Measurements from ENCODE around the gene GRAMD1B. TPM values are rescaled to one million over a fixed set of nuclear protein-coding genes. Genes with fewer than 3 reads are reported as not detected.
A peak's percentile ranks its signal among the peaks of the same experiment; 100 is the strongest.

Gene GRAMD1B
- total RNA-seq, 2 experiments from 2014 or later = 91.6 to 91.8 TPM

GRCh38 chr11:123393312-123393927 lies 36.6 kb upstream of the GRAMD1B start:
- Mint-ChIP-seq H3K4me3 (no peak overlapping the region), H3K9me3 (no peaks in the 10 kb centered on the region), H3K27ac (peak overlapping the region; percentile 19), H3K27me3 (peaks cover 3% of the 10 kb centered on the region), H3K4me1 (peaks cover 44% of the 10 kb centered on the region), H3K36me3 (ENCODE audit: low read depth) (peaks cover 11% of the 10 kb centered on the region)
- ChIA-PET CTCF (interaction anchor here (0.6 to 2.2 kb wide), 7 partner anchors 11 to 92 kb away, joined by 3 to 9 read pairs (median 5); no protein-coding TSS in a partner anchor), POLR2A (interaction anchor here (1.1 kb wide), 1 partner anchor 13 kb away, joined by 5 read pairs; no protein-coding TSS in a partner anchor)
- DNase-seq = no peak

- Mint-ChIP-seq H3K36me3 (ENCODE audit: low read depth) (no peaks in the 10 kb centered on the region), H3K4me3 (no peak overlapping the region), H3K9me3 (no peaks in the 10 kb centered on the region), H3K4me1 (peaks cover 37% of the 10 kb centered on the region), H3K27me3 (no peaks in the 10 kb centered on the region), H3K27ac (no peak overlapping the region)
- POLR2A ChIA-PET = no interaction called here
- no peak for DNase-seq
- CTCF ChIA-PET = interaction anchor here (1.4 to 6.6 kb wide), 2 partner anchors 73 to 102 kb away, joined by 3 to 256 read pairs; no protein-coding TSS in a partner anchor
These were observed 25.4 kb upstream of the GRAMD1B start for GRCh38 chr11:123404676-123405075.

- ChIA-PET CTCF (interaction anchor here (0.6 to 6.6 kb wide), 5 partner anchors 36 to 103 kb away, joined by 3 to 256 read pairs (median 4); no protein-coding TSS in a partner anchor), POLR2A (interaction anchor here (4.3 kb wide), 1 partner anchor 23 kb away, joined by 18 read pairs; no protein-coding TSS in a partner anchor)
- peaks cover 41% of the 10 kb centered on the region for H3K4me1 Mint-ChIP-seq
- no peaks in the 10 kb centered on the region for H3K9me3 Mint-ChIP-seq
- no peak for DNase-seq
- H3K36me3 Mint-ChIP-seq (ENCODE audit: low read depth) = no peaks in the 10 kb centered on the region
- no peak overlapping the region for H3K27ac Mint-ChIP-seq
- H3K4me3 Mint-ChIP-seq = no peak overlapping the region
- no peaks in the 10 kb centered on the region for H3K27me3 Mint-ChIP-seq
These were observed 24.9 kb upstream of the GRAMD1B start for GRCh38 chr11:123405123-123405592.

DNA sequence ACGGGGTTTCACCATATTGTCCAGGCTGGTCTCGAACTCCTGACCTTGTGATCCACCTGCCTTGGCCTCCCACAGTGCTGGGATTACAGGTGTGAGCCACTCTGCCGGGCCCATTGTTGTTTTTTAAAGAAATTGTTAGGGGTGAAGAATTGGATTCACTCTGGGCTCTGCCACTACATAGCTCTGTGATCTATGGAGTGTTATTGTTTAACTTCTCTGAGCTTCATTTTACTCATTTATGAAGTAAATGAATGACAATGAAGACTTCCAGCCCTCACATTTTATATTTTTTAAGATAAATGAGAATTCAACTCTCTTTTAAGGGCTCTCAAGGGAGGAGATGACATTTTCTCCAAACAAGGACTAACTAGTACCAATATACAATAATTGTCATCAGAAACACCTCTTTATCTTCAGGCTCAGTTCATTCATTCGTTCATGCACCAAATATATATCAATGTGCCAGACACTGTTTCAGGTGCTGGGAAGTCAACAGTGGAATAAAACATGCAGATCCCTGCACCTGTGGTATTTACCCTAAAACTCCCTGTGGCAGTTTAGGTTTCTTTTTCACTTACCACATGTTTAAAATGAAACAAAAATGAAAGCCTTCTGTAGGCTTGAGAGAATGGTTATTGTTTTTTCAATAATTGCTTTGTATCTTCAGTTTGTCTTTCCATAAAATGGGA lies 23.5 kb upstream of the GRAMD1B start:
- CTCF ChIA-PET = interaction anchor here (0.7 to 6.6 kb wide), 29 partner anchors 10 to 303 kb away, joined by 3 to 256 read pairs (median 8); partner anchors contain the start of gene GRAMD1B
- H3K27ac Mint-ChIP-seq = peak overlapping the region; percentile 16
- no peaks in the 10 kb centered on the region for H3K36me3 Mint-ChIP-seq (ENCODE audit: low read depth)
- peaks cover 45% of the 10 kb centered on the region for H3K4me1 Mint-ChIP-seq
- H3K9me3 Mint-ChIP-seq = no peaks in the 10 kb centered on the region
- DNase-seq = no peak
- POLR2A ChIA-PET = interaction anchor here (1.0 to 4.3 kb wide), 11 partner anchors 12 to 147 kb away, joined by 3 to 28 read pairs (median 5); no protein-coding TSS in a partner anchor
- no peaks in the 10 kb centered on the region for H3K27me3 Mint-ChIP-seq
- peak overlapping the region; percentile 70 for H3K4me3 Mint-ChIP-seq

DNA sequence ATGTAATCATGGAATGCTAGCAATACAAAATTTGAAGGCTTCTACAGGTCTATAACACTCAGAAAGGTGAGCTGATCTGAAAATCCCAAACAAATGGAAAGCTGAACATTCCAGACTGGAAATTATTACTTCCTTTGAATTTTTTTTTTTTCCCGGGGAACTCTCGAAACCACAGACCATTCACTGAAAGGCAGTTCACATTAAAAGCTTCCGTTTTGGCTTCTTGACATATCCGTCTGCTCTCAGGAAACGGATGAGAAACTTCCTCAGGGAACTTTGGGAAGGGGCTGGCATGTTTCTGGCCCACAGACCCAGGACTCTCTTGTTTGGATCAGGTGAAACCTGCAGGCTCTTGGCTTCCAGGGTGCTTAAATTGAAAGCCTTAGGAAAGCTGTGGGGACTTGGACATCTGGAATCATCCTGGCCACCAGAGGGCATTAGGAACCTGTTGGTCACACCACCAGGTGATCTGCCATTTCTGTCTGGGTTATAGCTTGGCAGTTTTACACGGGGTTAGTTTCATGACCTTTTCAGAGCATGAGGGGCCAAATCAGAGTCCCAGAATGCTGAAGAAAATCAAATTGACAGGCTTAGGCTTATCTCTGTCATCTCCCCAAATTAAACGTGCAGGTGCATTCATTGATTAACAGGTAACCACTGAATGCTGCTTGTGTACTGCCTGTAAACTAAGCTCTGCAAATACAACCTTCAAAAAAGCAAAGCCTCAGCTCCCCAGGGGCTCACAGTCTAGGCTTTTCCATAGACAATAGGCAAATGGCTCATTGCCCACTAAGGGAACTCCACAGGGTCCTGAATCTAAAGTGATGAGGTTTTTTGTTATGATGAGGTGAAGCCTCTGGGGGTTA lies 22.7 kb upstream of the GRAMD1B start:
- POLR2A ChIA-PET = interaction anchor here (0.7 to 4.3 kb wide), 16 partner anchors 11 to 146 kb away, joined by 3 to 28 read pairs (median 4); no protein-coding TSS in a partner anchor
- peak; percentile 73 for DNase-seq
- H3K27ac Mint-ChIP-seq = no peak overlapping the region

DNA sequence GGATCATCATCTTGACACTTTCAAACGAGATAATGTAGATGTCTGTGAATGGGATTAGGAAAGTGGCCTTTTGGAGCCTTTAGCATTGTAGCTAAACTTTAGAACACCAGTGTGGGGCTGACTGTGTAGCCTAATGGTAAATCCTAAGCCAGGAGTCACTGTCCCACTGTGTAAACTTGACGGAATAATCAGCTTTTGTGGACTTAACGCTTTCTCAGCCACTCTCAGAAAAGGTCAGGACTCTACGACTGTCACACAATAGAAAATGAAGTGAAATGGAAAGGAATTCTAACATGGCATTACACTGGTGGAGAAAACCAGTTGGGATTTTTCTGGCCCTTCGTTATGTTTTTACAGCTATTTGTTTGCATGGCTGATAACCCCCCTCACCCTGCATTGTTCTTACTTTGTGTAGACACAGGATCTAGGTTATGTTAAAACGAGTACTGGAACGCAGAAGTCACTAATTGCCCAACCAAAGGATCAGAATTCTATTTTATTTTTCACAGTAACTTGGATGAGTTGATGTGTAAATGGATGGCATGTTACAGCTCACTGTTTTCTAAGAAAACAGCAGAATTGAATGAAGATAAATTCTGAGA lies 22.0 kb upstream of the GRAMD1B start:
- Mint-ChIP-seq H3K4me1 (peaks cover 45% of the 10 kb centered on the region), H3K9me3 (no peaks in the 10 kb centered on the region)

More for the DNA sequence above, 22.7 kb upstream of the GRAMD1B start:
- H3K4me3 Mint-ChIP-seq = peak overlapping the region; percentile 70
- H3K4me1 Mint-ChIP-seq = peaks cover 45% of the 10 kb centered on the region
- H3K27me3 Mint-ChIP-seq = no peaks in the 10 kb centered on the region
- CTCF ChIA-PET = interaction anchor here (0.6 to 6.6 kb wide), 47 partner anchors 10 to 304 kb away, joined by 3 to 256 read pairs (median 5); partner anchors contain the start of gene GRAMD1B
- no peaks in the 10 kb centered on the region for H3K9me3 Mint-ChIP-seq
- no peaks in the 10 kb centered on the region for H3K36me3 Mint-ChIP-seq (ENCODE audit: low read depth)

DNA sequence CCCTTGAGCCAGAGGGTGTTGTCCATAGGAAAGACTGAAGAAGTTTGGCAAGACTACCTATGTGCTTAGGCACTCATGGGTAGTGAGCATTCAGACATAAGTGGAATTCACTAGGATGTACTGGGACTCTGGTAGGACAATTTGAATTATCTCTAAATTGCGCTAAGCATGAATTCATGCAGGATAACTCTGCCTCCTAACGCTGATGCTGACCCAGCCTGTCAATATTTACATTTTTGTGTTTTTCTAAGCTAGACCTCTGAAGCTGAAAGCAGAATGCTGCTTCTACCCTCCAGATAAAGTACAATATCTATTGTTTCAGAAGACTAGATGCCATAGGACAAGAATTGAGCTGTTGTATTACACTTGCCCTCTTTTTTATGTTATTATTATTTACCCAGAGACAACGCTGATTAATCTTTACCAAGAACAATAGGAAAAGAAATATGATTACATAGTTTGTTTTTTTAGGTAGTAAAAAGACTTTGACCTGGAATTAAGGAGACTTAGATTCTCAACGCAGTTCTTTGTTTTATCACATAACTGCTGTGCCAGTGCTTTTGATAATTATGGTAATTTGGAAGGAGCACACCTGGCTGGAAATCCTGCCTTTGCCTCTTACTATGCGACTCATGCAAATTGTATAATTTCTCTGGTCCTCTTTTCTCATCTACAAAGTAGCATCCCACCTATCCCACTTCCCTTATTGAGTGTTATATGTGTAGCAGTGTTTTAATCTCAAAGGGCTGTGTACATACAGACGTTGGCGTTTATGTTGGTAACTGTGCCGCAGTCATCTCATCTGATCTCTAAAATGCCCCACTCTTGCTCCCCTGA lies 21.2 kb upstream of the GRAMD1B start:
- no peaks in the 10 kb centered on the region for H3K27me3 Mint-ChIP-seq
- no peaks in the 10 kb centered on the region for H3K36me3 Mint-ChIP-seq (ENCODE audit: low read depth)
- no peak for DNase-seq
- ChIA-PET POLR2A (interaction anchor here (1.0 to 4.3 kb wide), 5 partner anchors 26 to 107 kb away, joined by 3 to 28 read pairs (median 9); no protein-coding TSS in a partner anchor), CTCF (interaction anchor here (1.2 to 6.6 kb wide), 16 partner anchors 8 to 168 kb away, joined by 3 to 256 read pairs (median 18); partner anchors contain the start of gene GRAMD1B)
- no peaks in the 10 kb centered on the region for H3K9me3 Mint-ChIP-seq
- H3K27ac Mint-ChIP-seq = no peak overlapping the region
- no peak overlapping the region for H3K4me3 Mint-ChIP-seq
- H3K4me1 Mint-ChIP-seq = peaks cover 45% of the 10 kb centered on the region

More for the DNA sequence above, 22.0 kb upstream of the GRAMD1B start:
- Mint-ChIP-seq H3K36me3 (ENCODE audit: low read depth) (no peaks in the 10 kb centered on the region), H3K27me3 (no peaks in the 10 kb centered on the region), H3K4me3 (no peak overlapping the region), H3K27ac (no peak overlapping the region)
- no peak for DNase-seq
- POLR2A ChIA-PET = interaction anchor here (0.7 to 4.3 kb wide), 14 partner anchors 10 to 145 kb away, joined by 3 to 28 read pairs (median 4); no protein-coding TSS in a partner anchor
- CTCF ChIA-PET = interaction anchor here (0.6 to 6.6 kb wide), 42 partner anchors 9 to 305 kb away, joined by 3 to 256 read pairs (median 6); partner anchors contain the start of gene GRAMD1B

DNA sequence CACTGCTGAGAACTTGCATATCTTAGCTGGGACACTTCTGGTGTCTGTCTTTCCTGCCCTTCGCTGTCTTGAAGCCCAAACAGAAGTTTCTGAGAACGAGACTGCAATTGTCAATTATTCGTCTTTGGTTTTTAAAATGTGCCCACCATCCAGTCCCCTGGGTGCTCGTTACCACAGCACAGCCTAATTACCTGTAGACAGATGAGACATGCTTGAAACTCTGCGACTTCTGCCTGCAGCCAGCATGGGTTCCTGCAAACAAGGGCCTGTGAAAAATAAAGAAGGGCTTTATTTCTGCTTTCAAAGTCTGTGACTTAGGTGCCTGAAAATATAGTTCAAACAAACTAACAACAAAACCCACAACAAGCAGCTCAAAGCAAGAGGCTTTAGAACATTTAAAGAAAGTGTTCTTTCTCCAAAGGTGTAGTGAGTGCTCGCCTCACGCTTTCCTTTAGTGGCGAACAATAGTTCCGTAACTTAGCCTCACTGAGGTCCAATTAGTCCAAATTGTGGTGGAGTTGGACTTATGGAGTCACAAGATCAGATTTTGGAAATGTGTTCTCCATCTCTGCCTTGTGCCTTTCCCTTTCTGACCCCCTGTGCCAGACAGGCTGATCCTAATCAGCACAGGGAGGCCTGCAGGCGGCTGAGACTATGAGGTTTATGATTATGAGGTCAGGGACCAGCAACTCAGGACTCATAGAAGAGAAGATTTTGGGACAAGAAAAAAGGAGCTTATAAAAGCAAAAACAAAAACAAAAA lies 20.4 kb upstream of the GRAMD1B start:
- POLR2A ChIA-PET = interaction anchor here (4.3 kb wide), 1 partner anchor 27 kb away, joined by 18 read pairs; no protein-coding TSS in a partner anchor
- no peaks in the 10 kb centered on the region for H3K27me3 Mint-ChIP-seq

DNA sequence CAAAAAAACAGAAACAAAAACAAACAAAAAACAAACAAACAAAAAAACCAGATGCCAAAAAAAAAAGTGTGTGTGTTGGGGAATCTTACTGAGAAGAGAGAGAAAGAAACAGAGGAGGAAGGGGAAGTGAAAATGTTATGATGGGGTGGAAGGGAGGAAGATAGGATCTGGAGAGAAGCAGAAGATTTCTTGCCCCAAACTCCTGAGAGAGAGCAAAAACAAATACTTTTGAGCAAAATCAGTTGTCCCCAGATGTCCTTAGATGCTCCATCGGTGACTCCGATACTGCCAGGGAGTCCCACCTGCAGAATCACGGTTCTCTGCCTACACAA lies 19.9 kb upstream of the GRAMD1B start:
- Mint-ChIP-seq H3K9me3 (no peaks in the 10 kb centered on the region), H3K36me3 (ENCODE audit: low read depth) (no peaks in the 10 kb centered on the region), H3K4me3 (no peak overlapping the region), H3K27me3 (no peaks in the 10 kb centered on the region), H3K27ac (no peak overlapping the region), H3K4me1 (peaks cover 36% of the 10 kb centered on the region)
- ChIA-PET POLR2A (no interaction called here), CTCF (interaction anchor here (1.2 to 6.6 kb wide), 3 partner anchors 53 to 143 kb away, joined by 3 to 256 read pairs (median 39); no protein-coding TSS in a partner anchor)
- DNase-seq = no peak

More for the DNA sequence above, 20.4 kb upstream of the GRAMD1B start:
- no peaks in the 10 kb centered on the region for H3K36me3 Mint-ChIP-seq (ENCODE audit: low read depth)
- no peak for DNase-seq
- H3K4me3 Mint-ChIP-seq = no peak overlapping the region
- CTCF ChIA-PET = interaction anchor here (1.2 to 6.6 kb wide), 5 partner anchors 13 to 144 kb away, joined by 3 to 256 read pairs (median 39); no protein-coding TSS in a partner anchor
- H3K27ac Mint-ChIP-seq = no peak overlapping the region
- peaks cover 40% of the 10 kb centered on the region for H3K4me1 Mint-ChIP-seq
- H3K9me3 Mint-ChIP-seq = no peaks in the 10 kb centered on the region

GRCh38 chr11:123413636-123414035 lies 16.4 kb upstream of the GRAMD1B start:
- Mint-ChIP-seq H3K27me3 (no peaks in the 10 kb centered on the region), H3K36me3 (ENCODE audit: low read depth) (no peaks in the 10 kb centered on the region), H3K27ac (no peak overlapping the region), H3K9me3 (no peaks in the 10 kb centered on the region), H3K4me1 (peaks cover 8% of the 10 kb centered on the region), H3K4me3 (no peak overlapping the region)
- CTCF ChIA-PET = interaction anchor here (0.6 to 1.6 kb wide), 4 partner anchors 53 to 113 kb away, joined by 3 to 4 read pairs (median 3); no protein-coding TSS in a partner anchor
- DNase-seq = no peak
- POLR2A ChIA-PET = interaction anchor here (0.9 to 1.5 kb wide), 2 partner anchors 14 to 24 kb away, joined by 3 to 4 read pairs; no protein-coding TSS in a partner anchor
